ENCODE results near the gene OR2A14.
"Not testable (repeated sequence)": the region's sequence is repeated elsewhere in the genome, so short reads cannot be mapped to it uniquely, and the experiment has no call there.

Gene OR2A14

GRCh38 chr7:144118341-144118740, 4.6 kb upstream of the OR2A14 start:
- Mint-ChIP-seq H3K27ac (ENCODE audit: low read depth) (no peak overlapping the region), H3K4me1 (no peaks in the 10 kb centered on the region)

DNA sequence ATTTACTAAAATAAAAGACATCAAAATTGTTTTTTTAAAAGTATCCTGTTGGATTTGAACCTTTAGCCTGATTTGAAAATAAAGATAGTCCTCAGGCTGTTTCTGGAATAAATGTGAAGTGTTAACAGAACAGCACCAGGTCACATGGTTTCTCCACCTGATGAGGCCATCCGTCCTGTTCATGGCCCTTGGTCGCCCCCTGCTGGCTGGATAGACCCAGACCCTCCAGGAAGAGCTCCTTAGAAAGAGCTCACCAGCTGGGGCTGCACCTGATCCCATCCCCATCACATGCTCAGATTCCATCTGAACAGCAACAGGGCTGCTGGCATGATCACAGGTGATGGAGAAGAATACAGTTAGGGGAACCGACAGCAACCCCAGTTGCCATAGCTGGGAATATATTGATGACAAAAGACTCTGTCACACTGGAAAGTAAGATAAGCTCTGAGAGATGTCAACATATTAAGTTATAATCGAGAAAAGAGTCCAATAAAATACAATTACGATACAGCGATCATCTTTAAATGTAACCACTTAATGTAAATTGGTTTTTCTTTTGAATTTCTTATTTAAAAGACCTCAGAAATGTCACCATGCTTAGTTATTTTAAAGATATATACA, 4.8 kb downstream of the OR2A14 start:
- peaks cover 9% of the 10 kb centered on the region for H3K27me3 Mint-ChIP-seq
- H3K27ac Mint-ChIP-seq (ENCODE audit: low read depth) = no peak overlapping the region
- H3K4me3 Mint-ChIP-seq = no peak overlapping the region
- H3K9me3 Mint-ChIP-seq = no peaks in the 10 kb centered on the region
- peaks cover 3% of the 10 kb centered on the region for H3K36me3 Mint-ChIP-seq (ENCODE audit: insufficient read depth)
- DNase-seq (ENCODE audit: low spot score in 2 of 2) (peak; percentile 64 to 75), ATAC-seq (replicated peaks; ENCODE audit: extremely low read depth, poor library complexity, severe bottlenecking) (peak; percentile 94)
- no peaks in the 10 kb centered on the region for H3K4me1 Mint-ChIP-seq

More at GRCh38 chr7:144118341-144118740, 4.6 kb upstream of the OR2A14 start:
- Mint-ChIP-seq H3K4me3 (no peak overlapping the region), H3K27me3 (peaks cover 28% of the 10 kb centered on the region), H3K9me3 (peaks cover 4% of the 10 kb centered on the region), H3K36me3 (ENCODE audit: insufficient read depth) (peaks cover 1% of the 10 kb centered on the region)
- DNase-seq (ENCODE audit: low spot score in 2 of 2) (no peak), ATAC-seq (replicated peaks; ENCODE audit: extremely low read depth, poor library complexity, severe bottlenecking) (no peak)

DNA sequence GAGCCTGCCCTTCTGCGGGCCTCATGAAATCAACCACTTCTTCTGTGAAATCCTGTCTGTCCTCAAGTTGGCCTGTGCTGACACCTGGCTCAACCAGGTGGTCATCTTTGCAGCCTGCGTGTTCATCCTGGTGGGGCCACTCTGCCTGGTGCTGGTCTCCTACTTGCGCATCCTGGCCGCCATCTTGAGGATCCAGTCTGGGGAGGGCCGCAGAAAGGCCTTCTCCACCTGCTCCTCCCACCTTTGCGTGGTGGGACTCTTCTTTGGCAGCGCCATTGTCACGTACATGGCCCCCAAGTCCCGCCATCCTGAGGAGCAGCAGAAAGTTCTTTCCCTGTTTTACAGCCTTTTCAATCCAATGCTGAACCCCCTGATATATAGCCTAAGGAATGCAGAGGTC, 6.6 kb downstream of the OR2A14 start:
- not testable (repeated sequence) for DNase-seq (ENCODE audit: low spot score in 2 of 2); H3K9me3 Mint-ChIP-seq; H3K4me3 Mint-ChIP-seq; ATAC-seq (replicated peaks; ENCODE audit: extremely low read depth, poor library complexity, severe bottlenecking); H3K4me1 Mint-ChIP-seq; H3K27me3 Mint-ChIP-seq; H3K27ac Mint-ChIP-seq (ENCODE audit: low read depth); H3K36me3 Mint-ChIP-seq (ENCODE audit: insufficient read depth)

DNA sequence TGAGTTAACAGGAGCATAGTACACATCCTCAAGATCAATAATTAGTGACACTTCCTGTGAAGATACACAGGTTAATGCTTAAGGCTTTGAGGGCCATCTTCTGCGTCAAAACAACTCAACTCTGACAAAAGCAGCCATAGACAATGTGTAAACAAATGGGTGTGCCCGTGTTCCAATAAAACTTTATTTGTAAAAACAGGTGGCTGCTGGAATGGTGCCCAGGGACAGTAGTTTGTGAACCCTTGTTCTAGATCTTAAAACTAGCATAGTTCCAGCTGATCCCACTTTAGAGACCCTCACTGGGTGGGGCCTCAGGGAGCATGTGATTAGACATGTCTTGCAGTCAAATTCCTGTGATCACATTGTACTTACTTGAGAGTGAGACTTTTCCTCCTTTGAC, 7.8 kb downstream of the OR2A14 start:
- no peaks in the 10 kb centered on the region for H3K4me1 Mint-ChIP-seq
- peaks cover 1% of the 10 kb centered on the region for H3K36me3 Mint-ChIP-seq (ENCODE audit: insufficient read depth)
- no peaks in the 10 kb centered on the region for H3K9me3 Mint-ChIP-seq
- H3K27me3 Mint-ChIP-seq = no peaks in the 10 kb centered on the region
- DNase-seq (ENCODE audit: low spot score in 2 of 2) (no peak), ATAC-seq (replicated peaks; ENCODE audit: extremely low read depth, poor library complexity, severe bottlenecking) (no peak)
- no peak overlapping the region for H3K4me3 Mint-ChIP-seq
- H3K27ac Mint-ChIP-seq (ENCODE audit: low read depth) = no peak overlapping the region

GRCh38 chr7:144132262-144132661, 9.3 kb downstream of the OR2A14 start:
- Mint-ChIP-seq H3K27me3 (no peaks in the 10 kb centered on the region), H3K4me3 (no peak overlapping the region), H3K9me3 (no peaks in the 10 kb centered on the region), H3K36me3 (ENCODE audit: insufficient read depth) (peaks cover 1% of the 10 kb centered on the region), H3K4me1 (no peaks in the 10 kb centered on the region), H3K27ac (ENCODE audit: low read depth) (no peak overlapping the region)
- ATAC-seq (replicated peaks; ENCODE audit: extremely low read depth, poor library complexity, severe bottlenecking) = no peak
- DNase-seq (ENCODE audit: low spot score in 2 of 2) = no peak

DNA sequence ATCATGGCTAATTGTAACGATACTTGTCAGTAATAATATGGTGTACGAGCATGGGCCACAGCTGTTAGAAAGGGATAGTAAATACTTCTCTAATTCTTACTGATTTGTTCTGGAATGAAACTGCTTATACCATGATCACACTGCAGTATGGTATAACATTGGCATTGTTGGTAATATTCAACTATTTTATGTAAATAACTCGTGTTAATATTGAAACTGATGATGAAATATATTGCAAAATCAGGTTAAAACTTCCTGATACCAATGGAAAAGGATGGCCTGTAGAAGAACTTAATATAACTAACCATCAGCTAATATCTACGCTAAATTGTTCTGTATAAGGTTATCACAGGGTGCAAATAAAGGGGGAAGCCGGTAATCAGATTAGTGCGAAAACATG, 10.3 kb downstream of the OR2A14 start:
- ATAC-seq (replicated peaks; ENCODE audit: extremely low read depth, poor library complexity, severe bottlenecking) = no peak
- Mint-ChIP-seq H3K4me1 (no peaks in the 10 kb centered on the region), H3K36me3 (ENCODE audit: insufficient read depth) (peaks cover 1% of the 10 kb centered on the region), H3K27ac (ENCODE audit: low read depth) (no peak overlapping the region), H3K4me3 (no peak overlapping the region), H3K9me3 (no peaks in the 10 kb centered on the region), H3K27me3 (no peaks in the 10 kb centered on the region)
- DNase-seq (ENCODE audit: low spot score in 2 of 2) = no peak

- peaks cover 1% of the 10 kb centered on the region for H3K36me3 Mint-ChIP-seq (ENCODE audit: insufficient read depth)
- ATAC-seq (replicated peaks; ENCODE audit: extremely low read depth, poor library complexity, severe bottlenecking) = no peak
- no peaks in the 10 kb centered on the region for H3K9me3 Mint-ChIP-seq
These were observed 11.1 kb downstream of the OR2A14 start for GRCh38 chr7:144134116-144134515.

GRCh38 chr7:144137501-144137900, 14.5 kb downstream of the OR2A14 start:
- H3K36me3 Mint-ChIP-seq (ENCODE audit: insufficient read depth) = no peaks in the 10 kb centered on the region
- ATAC-seq (replicated peaks; ENCODE audit: extremely low read depth, poor library complexity, severe bottlenecking) = no peak
- H3K4me1 Mint-ChIP-seq = no peaks in the 10 kb centered on the region
- no peaks in the 10 kb centered on the region for H3K9me3 Mint-ChIP-seq
- no peak for DNase-seq (ENCODE audit: low spot score in 2 of 2)
- H3K27me3 Mint-ChIP-seq = no peaks in the 10 kb centered on the region
- H3K4me3 Mint-ChIP-seq = no peak overlapping the region
- H3K27ac Mint-ChIP-seq (ENCODE audit: low read depth) = no peak overlapping the region

More at GRCh38 chr7:144134116-144134515, 11.1 kb downstream of the OR2A14 start:
- Mint-ChIP-seq H3K4me3 (no peak overlapping the region), H3K4me1 (no peaks in the 10 kb centered on the region), H3K27ac (ENCODE audit: low read depth) (no peak overlapping the region), H3K27me3 (no peaks in the 10 kb centered on the region)
- no peak for DNase-seq (ENCODE audit: low spot score in 2 of 2)

DNA sequence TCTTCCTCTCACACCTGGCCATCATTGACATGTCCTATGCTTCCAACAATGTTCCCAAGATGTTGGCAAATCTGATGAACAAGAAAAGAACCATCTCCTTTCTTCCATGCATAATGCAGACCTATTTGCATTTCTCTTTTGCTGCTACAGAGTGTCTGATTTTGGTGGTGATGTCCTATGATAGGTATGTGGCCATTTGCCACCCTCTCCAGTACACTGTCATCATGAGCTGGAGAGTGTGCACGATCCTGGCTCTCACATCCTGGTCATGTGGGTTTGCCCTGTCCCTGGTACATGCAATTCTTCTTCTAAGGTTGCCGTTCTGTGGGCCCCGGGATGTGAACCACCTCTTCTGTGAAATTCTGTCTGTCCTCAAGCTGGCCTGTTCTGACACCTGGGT, 19.2 kb downstream of the OR2A14 start:
- Mint-ChIP-seq H3K9me3 (peaks cover 3% of the 10 kb centered on the region), H3K36me3 (ENCODE audit: insufficient read depth) (no peaks in the 10 kb centered on the region)

GRCh38 chr7:144144426-144144825, 21.4 kb downstream of the OR2A14 start:
- Mint-ChIP-seq H3K36me3 (ENCODE audit: insufficient read depth) (no peaks in the 10 kb centered on the region), H3K27ac (ENCODE audit: low read depth) (no peak overlapping the region), H3K27me3 (peaks cover 17% of the 10 kb centered on the region), H3K9me3 (peaks cover 23% of the 10 kb centered on the region), H3K4me3 (no peak overlapping the region), H3K4me1 (no peaks in the 10 kb centered on the region)
- DNase-seq (ENCODE audit: low spot score in 2 of 2) (no peak), ATAC-seq (replicated peaks; ENCODE audit: extremely low read depth, poor library complexity, severe bottlenecking) (no peak)

More for the DNA sequence above, 19.2 kb downstream of the OR2A14 start:
- ATAC-seq (replicated peaks; ENCODE audit: extremely low read depth, poor library complexity, severe bottlenecking) = no peak
- no peak overlapping the region for H3K27ac Mint-ChIP-seq (ENCODE audit: low read depth)
- H3K27me3 Mint-ChIP-seq = peaks cover 10% of the 10 kb centered on the region
- H3K4me1 Mint-ChIP-seq = no peaks in the 10 kb centered on the region
- DNase-seq (ENCODE audit: low spot score in 2 of 2) = no peak
- no peak overlapping the region for H3K4me3 Mint-ChIP-seq

DNA sequence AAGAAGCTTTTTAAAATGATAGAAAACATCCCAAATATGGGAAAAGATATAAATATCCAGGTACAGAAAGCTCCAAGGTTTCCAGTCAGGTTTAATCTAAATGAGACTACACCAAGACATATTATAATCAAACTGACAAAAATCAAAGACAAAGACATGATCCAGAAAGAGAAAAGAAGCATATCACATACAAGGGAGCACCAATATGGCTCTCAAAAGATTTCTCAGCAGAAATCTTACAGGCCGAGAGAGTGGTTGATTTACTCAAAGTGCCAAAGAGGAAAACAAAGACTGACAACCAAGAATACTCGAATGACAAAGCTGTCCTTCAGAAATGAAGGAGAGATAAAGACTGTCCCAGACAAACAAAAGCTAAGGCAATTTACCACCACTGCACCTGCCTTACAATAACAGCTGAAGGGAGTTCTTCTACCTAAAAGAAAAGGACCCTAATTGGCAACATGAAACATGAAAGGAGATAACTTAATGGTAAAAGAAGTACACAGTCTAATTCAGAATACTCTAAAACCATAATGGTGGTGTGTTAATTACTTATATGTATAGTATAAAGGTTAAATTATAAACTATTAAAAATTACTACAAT, 25.4 kb downstream of the OR2A14 start:
- Mint-ChIP-seq H3K4me3 (no peak overlapping the region), H3K9me3 (peaks cover 31% of the 10 kb centered on the region)
- no peak for ATAC-seq (replicated peaks; ENCODE audit: extremely low read depth, poor library complexity, severe bottlenecking)

GRCh38 chr7:144158861-144159260, 35.9 kb downstream of the OR2A14 start:
- Mint-ChIP-seq H3K27ac (ENCODE audit: low read depth) (no peak overlapping the region), H3K36me3 (ENCODE audit: insufficient read depth) (no peaks in the 10 kb centered on the region), H3K4me1 (no peaks in the 10 kb centered on the region), H3K27me3 (peaks cover 54% of the 10 kb centered on the region), H3K4me3 (no peak overlapping the region), H3K9me3 (no peaks in the 10 kb centered on the region)
- ATAC-seq (replicated peaks; ENCODE audit: extremely low read depth, poor library complexity, severe bottlenecking) (no peak), DNase-seq (ENCODE audit: low spot score in 2 of 2) (no peak)

More for the DNA sequence above, 25.4 kb downstream of the OR2A14 start:
- peaks cover 2% of the 10 kb centered on the region for H3K36me3 Mint-ChIP-seq (ENCODE audit: insufficient read depth)
- peaks cover 39% of the 10 kb centered on the region for H3K27me3 Mint-ChIP-seq
- DNase-seq (ENCODE audit: low spot score in 2 of 2) = no peak
- H3K27ac Mint-ChIP-seq (ENCODE audit: low read depth) = no peak overlapping the region
- H3K4me1 Mint-ChIP-seq = no peaks in the 10 kb centered on the region

- Mint-ChIP-seq H3K4me3 (no peak overlapping the region), H3K9me3 (no peaks in the 10 kb centered on the region), H3K4me1 (no peaks in the 10 kb centered on the region), H3K36me3 (ENCODE audit: insufficient read depth) (no peaks in the 10 kb centered on the region), H3K27me3 (peaks cover 46% of the 10 kb centered on the region), H3K27ac (ENCODE audit: low read depth) (no peak overlapping the region)
- ATAC-seq (replicated peaks; ENCODE audit: extremely low read depth, poor library complexity, severe bottlenecking) = no peak
- DNase-seq (ENCODE audit: low spot score in 2 of 2) = no peak
These were observed 41.8 kb downstream of the OR2A14 start for GRCh38 chr7:144164784-144165183.

All from central memory CD8-positive, alpha-beta T cell (primary cell).